Measurements from ENCODE around the gene OPA3. TPM values are rescaled to one million over a fixed set of nuclear protein-coding genes. Genes with fewer than 3 reads are reported as not detected.

Gene OPA3
- total RNA-seq (2022; extraction: Qiagen RNA extraction; ENCODE audit: low read depth) = 11.5 to 17.3 TPM (median 17.0 TPM) in 5 replicates

DNA sequence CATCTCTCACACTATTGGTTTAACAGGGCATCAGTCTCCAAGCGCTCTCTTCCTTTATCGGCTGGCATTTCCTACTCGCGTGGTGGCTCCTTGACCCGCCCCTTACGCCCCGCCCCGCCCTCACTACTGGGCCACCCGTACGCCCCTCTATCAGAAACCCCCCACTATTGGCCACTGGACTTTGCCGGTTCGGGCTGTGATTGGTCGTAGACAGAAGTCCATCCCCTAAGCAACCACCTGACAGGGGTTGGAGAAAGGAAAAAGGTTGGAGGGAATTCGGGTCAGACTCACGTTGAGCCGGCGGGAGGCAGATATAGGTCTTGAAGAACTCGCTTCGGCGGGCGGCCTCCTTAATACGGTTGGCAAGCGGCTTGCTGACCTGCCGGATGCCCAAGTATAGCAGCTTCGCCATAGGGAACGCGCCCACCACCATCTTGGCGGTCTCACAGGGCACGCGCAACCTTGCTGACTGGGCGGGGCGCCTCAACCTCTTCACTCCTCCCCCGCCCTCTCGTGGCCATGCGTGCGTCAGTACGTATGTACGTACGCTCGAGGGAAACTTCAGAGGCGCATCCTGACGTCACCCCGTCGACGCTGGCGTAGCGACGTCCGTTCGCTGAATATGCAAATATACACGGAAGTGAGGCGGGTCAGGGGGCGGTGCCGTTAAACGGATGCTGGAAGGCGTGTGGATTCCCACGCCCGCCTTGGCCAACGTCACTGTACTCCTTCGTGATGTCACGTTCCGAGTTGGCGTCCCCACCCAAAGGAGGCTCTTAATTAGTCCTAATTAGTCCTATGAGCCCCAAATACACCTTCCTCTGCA, at the start of gene OPA3:
Gene OPA3 (minus strand): TSS at position 471 of the 826 bp plus-strand sequence. CDS start 38 bp downstream, at position 433.

DNA sequence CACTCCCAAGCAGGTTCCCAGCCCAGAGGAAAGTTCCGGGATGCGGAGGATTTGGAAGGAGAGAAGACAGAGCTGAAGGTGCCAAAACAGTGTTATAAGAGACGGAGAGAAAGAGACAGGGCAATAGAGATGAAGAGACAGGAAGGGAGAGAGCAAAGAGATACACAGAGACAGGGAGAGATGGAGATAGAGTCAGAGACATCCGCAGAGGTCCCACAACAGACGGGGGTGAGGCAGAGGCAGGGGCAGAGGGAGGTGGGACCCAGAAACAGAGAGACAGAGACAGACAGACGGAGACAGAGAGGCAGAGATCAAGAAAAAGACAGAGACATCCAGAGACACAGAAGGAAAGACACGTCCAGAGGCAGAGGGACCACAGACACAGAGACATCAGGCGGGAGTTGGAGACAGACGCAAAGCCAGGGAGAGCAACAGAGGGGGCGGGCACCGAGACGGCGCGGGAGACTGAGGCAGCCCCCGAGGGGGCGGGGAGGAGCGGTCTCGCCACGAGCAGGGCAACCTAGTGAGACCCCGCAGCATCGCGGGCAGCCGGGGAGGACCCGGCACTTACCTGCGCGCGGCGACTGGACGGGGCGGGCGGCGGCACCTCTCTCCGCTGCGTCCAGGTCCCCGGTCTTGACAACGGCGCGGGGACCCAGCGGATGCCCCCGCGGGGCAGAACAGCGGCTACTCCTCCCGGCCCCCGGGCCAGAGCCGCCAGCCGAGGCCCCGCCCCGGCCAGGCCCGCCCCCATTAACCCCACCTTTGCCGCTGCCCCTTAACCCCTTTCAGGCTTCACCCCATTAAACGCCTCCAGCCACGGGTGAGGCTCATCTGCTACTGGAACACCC, 17.1 kb upstream of the OPA3 start, which contains the start of gene GPR4:
Gene GPR4 (minus strand): TSS at position 689 of the 851 bp plus-strand sequence. CDS start 10,346 bp downstream, outside the sequence.

GRCh38 chr19:45506989-45507871, 77.4 kb downstream of the OPA3 start, which contains the start of gene VASP:
VASP (plus strand) TSS chr19:45507479; CDS start chr19:45507772, 293 bp downstream.

GRCh38 chr19:45498411-45499195, 86.0 kb downstream of the OPA3 start, which contains the start of gene PPM1N:
PPM1N (plus strand) TSS chr19:45498443; CDS start chr19:45498473, 30 bp downstream.

Other genes with a start within 250 kb of the OPA3 start
- 0.53 to 0.78 TPM (median 0.72 TPM) in 5 replicates for gene KLC3, start 244.1 kb downstream of the OPA3 start, total RNA-seq (2022; extraction: Qiagen RNA extraction; ENCODE audit: low read depth)
- gene ERCC2, start 214.2 kb downstream of the OPA3 start, total RNA-seq (2022; extraction: Qiagen RNA extraction; ENCODE audit: low read depth) = 10.3 to 14.6 TPM (median 12.0 TPM) in 5 replicates
- 22.3 to 33.2 TPM (median 26.9 TPM) in 5 replicates for gene PPP1R13L, start 179.7 kb downstream of the OPA3 start, total RNA-seq (2022; extraction: Qiagen RNA extraction; ENCODE audit: low read depth)
- gene POLR1G, start 178.2 kb downstream of the OPA3 start, total RNA-seq (2022; extraction: Qiagen RNA extraction; ENCODE audit: low read depth) = 43.7 to 53.6 TPM (median 44.4 TPM) in 5 replicates
- gene ERCC1, start 160.9 kb downstream of the OPA3 start, total RNA-seq (2022; extraction: Qiagen RNA extraction; ENCODE audit: low read depth) = 126 to 160 TPM (median 149 TPM) in 5 replicates
- gene FOSB, start 116.8 kb downstream of the OPA3 start, total RNA-seq (2022; extraction: Qiagen RNA extraction; ENCODE audit: low read depth) = 13.4 to 19.5 TPM (median 15.8 TPM) in 5 replicates
- 8.0 to 12.5 TPM (median 9.8 TPM) in 5 replicates for gene RTN2, start 87.8 kb downstream of the OPA3 start, total RNA-seq (2022; extraction: Qiagen RNA extraction; ENCODE audit: low read depth)
- gene PPM1N, start 86.4 kb downstream of the OPA3 start, total RNA-seq (2022; extraction: Qiagen RNA extraction; ENCODE audit: low read depth) = 6.5 to 8.5 TPM (median 7.4 TPM) in 5 replicates
- 109 to 126 TPM (median 118 TPM) in 5 replicates for gene VASP, start 77.3 kb downstream of the OPA3 start, total RNA-seq (2022; extraction: Qiagen RNA extraction; ENCODE audit: low read depth)
- 0.13 to 0.38 TPM (median 0.22 TPM) in 5 replicates for gene GPR4, start 17.4 kb upstream of the OPA3 start, total RNA-seq (2022; extraction: Qiagen RNA extraction; ENCODE audit: low read depth)
- gene EML2, start 54.6 kb upstream of the OPA3 start, total RNA-seq (2022; extraction: Qiagen RNA extraction; ENCODE audit: low read depth) = 22.4 to 30.1 TPM (median 25.4 TPM) in 5 replicates
- gene GIPR, start 83.4 kb upstream of the OPA3 start, total RNA-seq (2022; extraction: Qiagen RNA extraction; ENCODE audit: low read depth) = 2.1 to 4.7 TPM (median 2.5 TPM) in 5 replicates
- gene SNRPD2, start 107.2 kb upstream of the OPA3 start, total RNA-seq (2022; extraction: Qiagen RNA extraction; ENCODE audit: low read depth) = 757 to 952 TPM (median 803 TPM) in 5 replicates
- 7.9 to 10.8 TPM (median 9.8 TPM) in 5 replicates for gene QPCTL, start 107.9 kb upstream of the OPA3 start, total RNA-seq (2022; extraction: Qiagen RNA extraction; ENCODE audit: low read depth)
- 8.9 to 11.1 TPM (median 10.6 TPM) in 5 replicates for gene FBXO46, start 146.1 kb upstream of the OPA3 start, total RNA-seq (2022; extraction: Qiagen RNA extraction; ENCODE audit: low read depth)
- 0.05 to 0.16 TPM (median 0.06 TPM) in 4 of 5 replicates, not detected in the other for gene MEIOSIN, start 148.6 kb upstream of the OPA3 start, total RNA-seq (2022; extraction: Qiagen RNA extraction; ENCODE audit: low read depth)
- 19.5 to 36.8 TPM (median 31.1 TPM) in 5 replicates for gene SIX5, start 184.4 kb upstream of the OPA3 start, total RNA-seq (2022; extraction: Qiagen RNA extraction; ENCODE audit: low read depth)
- 36.9 to 58.2 TPM (median 54.8 TPM) in 5 replicates for gene DMPK, start 197.7 kb upstream of the OPA3 start, total RNA-seq (2022; extraction: Qiagen RNA extraction; ENCODE audit: low read depth)
- gene DMWD, start 208.0 kb upstream of the OPA3 start, total RNA-seq (2022; extraction: Qiagen RNA extraction; ENCODE audit: low read depth) = 23.6 to 40.1 TPM (median 35.8 TPM) in 5 replicates
- gene RSPH6A, start 230.5 kb upstream of the OPA3 start, total RNA-seq (2022; extraction: Qiagen RNA extraction; ENCODE audit: low read depth) = 0.03 TPM in 1 of 5 replicates, not detected in the others

All from A549 treated with CpdA at 1 μM for 4 hours (cell line).